Stomach (tissue), 4 donors: ENCODE results near the gene TBC1D20.
"Not testable (repeated sequence)": the region's sequence is repeated elsewhere in the genome, so short reads cannot be mapped to it uniquely, and the experiment has no call there.

ENCODE experiments used
- EP300 ChIP-seq: sonication (generic); formaldehyde crosslinking; IDR thresholded peaks from one replicate; pipeline ENCODE4 v1.6.1; 2017; ENCODE audit warnings: antibody characterized with exemption
- TF ChIP-seq, protein P1 (sequence below), 7 experiments: fragments of 450-650 bp in 4 of 7; fragments of 200-600 bp in 3 of 7; sonication (generic) in 3 of 7; IDR thresholded peaks; one replicate each; pipeline ENCODE4 v1.5.1; 2016 to 2019; ENCODE audit warnings: antibody characterized with exemption in 7 of 7, control low read depth in 2 of 7, mild to moderate bottlenecking in 1 of 7

DNA sequence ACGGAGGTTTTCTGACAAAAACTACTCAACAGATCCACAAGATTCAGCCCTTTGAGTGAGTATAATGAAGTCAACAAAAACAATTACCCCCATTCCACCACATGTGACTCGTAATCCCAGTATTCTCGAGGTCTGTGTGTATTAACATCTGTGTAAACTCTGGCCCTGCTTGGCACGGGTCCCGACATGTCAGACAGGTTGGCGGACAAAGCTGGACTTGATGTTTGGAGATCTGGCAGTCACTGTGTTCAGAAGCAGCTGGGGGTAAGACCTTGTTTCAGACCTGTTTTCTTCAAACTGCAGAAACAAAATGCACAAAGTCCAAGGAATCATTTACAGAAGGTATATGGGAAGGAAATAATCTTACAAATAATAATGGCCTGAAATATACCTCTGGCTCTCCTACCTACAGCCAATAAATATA lies 46.0 kb upstream of the TBC1D20 start:
- TF ChIP-seq, protein P1, sequence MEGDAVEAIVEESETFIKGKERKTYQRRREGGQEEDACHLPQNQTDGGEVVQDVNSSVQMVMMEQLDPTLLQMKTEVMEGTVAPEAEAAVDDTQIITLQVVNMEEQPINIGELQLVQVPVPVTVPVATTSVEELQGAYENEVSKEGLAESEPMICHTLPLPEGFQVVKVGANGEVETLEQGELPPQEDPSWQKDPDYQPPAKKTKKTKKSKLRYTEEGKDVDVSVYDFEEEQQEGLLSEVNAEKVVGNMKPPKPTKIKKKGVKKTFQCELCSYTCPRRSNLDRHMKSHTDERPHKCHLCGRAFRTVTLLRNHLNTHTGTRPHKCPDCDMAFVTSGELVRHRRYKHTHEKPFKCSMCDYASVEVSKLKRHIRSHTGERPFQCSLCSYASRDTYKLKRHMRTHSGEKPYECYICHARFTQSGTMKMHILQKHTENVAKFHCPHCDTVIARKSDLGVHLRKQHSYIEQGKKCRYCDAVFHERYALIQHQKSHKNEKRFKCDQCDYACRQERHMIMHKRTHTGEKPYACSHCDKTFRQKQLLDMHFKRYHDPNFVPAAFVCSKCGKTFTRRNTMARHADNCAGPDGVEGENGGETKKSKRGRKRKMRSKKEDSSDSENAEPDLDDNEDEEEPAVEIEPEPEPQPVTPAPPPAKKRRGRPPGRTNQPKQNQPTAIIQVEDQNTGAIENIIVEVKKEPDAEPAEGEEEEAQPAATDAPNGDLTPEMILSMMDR (IDR thresholded peaks at IDR 0.05): not testable (repeated sequence)
- TF ChIP-seq EP300: not testable (repeated sequence)
